Uterus (tissue), 4 donors: Measurements from ENCODE around the gene PFKFB2. TPM values are rescaled to one million over a fixed set of nuclear protein-coding genes. Genes with fewer than 3 reads are reported as not detected.

Experiments used
- DNase-seq, 2 donors: peaks; one replicate each; pipeline ENCODE4 v3.0.0-alpha.2; 2019 to 2020
- H3K27ac ChIP-seq, 2 donors: fragments of 200-600 bp; sonication (generic); 1 replicate in 1 of 2; 2 replicates in 1 of 2; pipeline ENCODE4 v1.5.1; 2016 to 2018
- H3K27me3 ChIP-seq, 2 donors: fragments of 200-600 bp; sonication (generic); one replicate each; pipeline ENCODE4 v1.5.1; 2018 to 2019; ENCODE audit warnings: control low read depth in 1 of 2
- H3K36me3 ChIP-seq, 2 donors: fragments of 200-600 bp; sonication (generic); one replicate each; pipeline ENCODE4 v1.5.1; 2019; ENCODE audit warnings: control low read depth in 1 of 2
- H3K4me1 ChIP-seq, 2 donors: fragments of 200-600 bp; sonication (generic); one replicate each; pipeline ENCODE4 v1.5.1; 2018 to 2019; ENCODE audit warnings: control low read depth in 1 of 2
- H3K4me3 ChIP-seq, 2 donors: fragments of 200-600 bp; sonication (generic); 1 replicate in 1 of 2; 2 replicates in 1 of 2; pipeline ENCODE4 v1.5.1; 2018 to 2019; ENCODE audit warnings: mild to moderate bottlenecking in 1 of 2
- H3K9me3 ChIP-seq, 2 donors: fragments of 200-600 bp; sonication (generic); one replicate each; pipeline ENCODE4 v1.5.1; 2019; ENCODE audit warnings: control low read depth in 1 of 2
- POLR2A ChIP-seq, 2 donors: fragments of 450-650 bp; IDR thresholded peaks; one replicate each; pipeline ENCODE4 v1.6.1; 2016; ENCODE audit warnings: antibody characterized with exemption in 2 of 2, mild to moderate bottlenecking in 1 of 2, moderate library complexity in 1 of 2
- intact Hi-C: fragments of 100-400 bp; cut with DNase I; formaldehyde crosslinking; loops from one replicate; pipeline ENCODE4 v1.15.1; 2023; ENCODE audit warnings: low total_unique reads
- total RNA-seq, 4 donors: library from RNA; depleted of rRNA in 3 of 4; stranded (reverse); fragments of >200 nt in 3 of 4; gene quantifications; one replicate each; pipeline versions ENCODE4 v1.1.0 to v1.2.4, GENCODE V29; 2014 to 2023
- TF ChIP-seq, protein P1 (sequence below), 4 experiments: fragments of 200-600 bp in 2 of 4; fragments of 450-650 bp in 2 of 4; sonication (generic) in 2 of 4; IDR thresholded peaks; one replicate each; pipeline ENCODE4 v1.5.1; 2016 to 2019; ENCODE audit warnings: antibody characterized with exemption in 4 of 4, mild to moderate bottlenecking in 2 of 4, moderate library complexity in 1 of 4
- donor health status: DM: yes; HTN: yes; CAD: no.

The PFKFB2 gene
- total RNA-seq, 4 donors from 2014 or later: 0.51 to 10.7 (median 2.9) TPM

DNA sequence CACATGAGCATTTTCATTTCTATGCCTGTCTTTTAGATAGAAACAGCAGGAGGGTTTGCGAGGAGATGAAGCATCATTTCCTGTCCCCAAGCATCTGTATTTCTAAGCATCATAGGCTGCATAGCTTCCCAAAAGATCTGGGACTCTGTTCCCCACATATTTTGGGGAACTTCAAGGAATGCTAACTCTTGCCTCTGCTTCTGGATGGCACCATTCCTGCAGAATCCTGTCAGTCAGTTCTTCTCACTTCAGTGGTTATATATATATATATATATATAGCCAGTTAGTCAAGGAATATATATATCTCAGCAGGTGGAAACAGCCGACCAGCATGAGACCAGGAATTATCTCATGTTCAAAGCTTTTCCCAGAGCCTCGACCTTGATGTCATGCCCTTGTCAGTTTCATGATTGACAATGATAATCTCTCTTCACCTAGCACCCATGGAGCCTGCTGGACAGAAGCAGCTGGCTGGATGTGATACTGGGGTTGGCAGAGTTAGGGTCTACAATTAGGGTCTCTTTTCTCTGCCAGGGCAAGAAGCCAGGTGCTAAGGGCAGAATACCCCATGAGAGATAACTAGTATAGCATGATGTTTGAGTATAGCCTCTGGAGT is 2.4 kb downstream of the PFKFB2 start:
- Histone ChIP-seq H3K9me3 (no peaks in the 10 kb centered on the region), H3K27ac (no peak overlapping the region), H3K36me3 (no peaks in the 10 kb centered on the region), H3K4me3 (no peak overlapping the region), H3K27me3 (no peaks in the 10 kb centered on the region), H3K4me1 (no peaks in the 10 kb centered on the region)
- no peak for TF ChIP-seq POLR2A (IDR thresholded peaks at IDR 0.05)
- TF ChIP-seq, protein P1, sequence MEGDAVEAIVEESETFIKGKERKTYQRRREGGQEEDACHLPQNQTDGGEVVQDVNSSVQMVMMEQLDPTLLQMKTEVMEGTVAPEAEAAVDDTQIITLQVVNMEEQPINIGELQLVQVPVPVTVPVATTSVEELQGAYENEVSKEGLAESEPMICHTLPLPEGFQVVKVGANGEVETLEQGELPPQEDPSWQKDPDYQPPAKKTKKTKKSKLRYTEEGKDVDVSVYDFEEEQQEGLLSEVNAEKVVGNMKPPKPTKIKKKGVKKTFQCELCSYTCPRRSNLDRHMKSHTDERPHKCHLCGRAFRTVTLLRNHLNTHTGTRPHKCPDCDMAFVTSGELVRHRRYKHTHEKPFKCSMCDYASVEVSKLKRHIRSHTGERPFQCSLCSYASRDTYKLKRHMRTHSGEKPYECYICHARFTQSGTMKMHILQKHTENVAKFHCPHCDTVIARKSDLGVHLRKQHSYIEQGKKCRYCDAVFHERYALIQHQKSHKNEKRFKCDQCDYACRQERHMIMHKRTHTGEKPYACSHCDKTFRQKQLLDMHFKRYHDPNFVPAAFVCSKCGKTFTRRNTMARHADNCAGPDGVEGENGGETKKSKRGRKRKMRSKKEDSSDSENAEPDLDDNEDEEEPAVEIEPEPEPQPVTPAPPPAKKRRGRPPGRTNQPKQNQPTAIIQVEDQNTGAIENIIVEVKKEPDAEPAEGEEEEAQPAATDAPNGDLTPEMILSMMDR (IDR thresholded peaks at IDR 0.05): no peak
- intact Hi-C loops: no loop called here
- DNase-seq: no peak

DNA sequence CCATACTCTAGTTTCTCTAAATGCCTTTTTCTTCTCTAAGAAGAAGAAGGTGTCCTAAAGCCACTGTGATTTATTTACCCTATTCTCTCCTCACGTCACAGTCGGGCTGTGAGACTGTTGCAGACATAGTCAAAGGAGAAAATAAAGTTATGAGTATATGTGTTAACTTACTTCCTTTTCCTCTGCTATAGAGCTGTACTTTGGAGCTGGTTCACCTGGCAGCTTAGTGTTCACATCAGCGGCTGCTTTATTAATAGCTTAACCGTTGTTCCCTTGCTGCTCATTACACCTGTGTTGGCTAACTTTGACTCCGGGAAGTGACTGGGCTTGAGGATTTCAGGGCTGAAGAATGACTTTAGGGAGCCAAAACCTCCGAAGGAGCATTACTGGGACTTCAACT is 3.6 kb downstream of the PFKFB2 start:
- no peaks in the 10 kb centered on the region for H3K4me1 ChIP-seq
- no peak overlapping the region for H3K4me3 ChIP-seq
- H3K9me3 ChIP-seq: no peaks in the 10 kb centered on the region
- no peak overlapping the region for H3K27ac ChIP-seq
- DNase-seq: no peak
- H3K27me3 ChIP-seq: no peaks in the 10 kb centered on the region
- H3K36me3 ChIP-seq: no peaks in the 10 kb centered on the region
- intact Hi-C loops: no loop called here
- TF ChIP-seq, protein P1 (IDR thresholded peaks at IDR 0.05): no peak
- no peak for TF ChIP-seq POLR2A (IDR thresholded peaks at IDR 0.05)

DNA sequence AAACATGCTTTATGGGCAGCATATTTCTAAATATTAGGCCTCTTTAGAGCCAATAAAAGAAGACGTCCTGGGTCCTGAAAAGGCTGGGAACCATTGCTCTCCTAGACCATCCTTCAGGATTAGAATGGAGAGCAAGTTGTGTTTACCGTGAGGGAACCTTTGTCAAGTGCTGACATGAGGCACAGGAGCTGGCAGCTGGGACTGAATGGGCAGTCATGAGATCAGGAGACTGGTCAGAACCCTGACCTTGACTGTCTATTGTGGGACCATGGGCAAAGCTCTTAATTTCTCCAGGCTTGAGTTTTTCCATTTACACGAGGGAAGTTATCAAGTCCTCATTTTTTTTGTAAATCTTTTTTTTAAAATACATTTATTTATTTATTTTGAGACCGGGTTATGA is 5.2 kb downstream of the PFKFB2 start:
- TF ChIP-seq, protein P1 (IDR thresholded peaks at IDR 0.05): no peak
- no peak for TF ChIP-seq POLR2A (IDR thresholded peaks at IDR 0.05)
- Histone ChIP-seq H3K27ac (no peak overlapping the region), H3K4me3 (no peak overlapping the region), H3K9me3 (no peaks in the 10 kb centered on the region), H3K36me3 (no peaks in the 10 kb centered on the region), H3K4me1 (no peaks in the 10 kb centered on the region), H3K27me3 (no peaks in the 10 kb centered on the region)
- DNase-seq: no peak
- intact Hi-C loops: no loop called here

DNA sequence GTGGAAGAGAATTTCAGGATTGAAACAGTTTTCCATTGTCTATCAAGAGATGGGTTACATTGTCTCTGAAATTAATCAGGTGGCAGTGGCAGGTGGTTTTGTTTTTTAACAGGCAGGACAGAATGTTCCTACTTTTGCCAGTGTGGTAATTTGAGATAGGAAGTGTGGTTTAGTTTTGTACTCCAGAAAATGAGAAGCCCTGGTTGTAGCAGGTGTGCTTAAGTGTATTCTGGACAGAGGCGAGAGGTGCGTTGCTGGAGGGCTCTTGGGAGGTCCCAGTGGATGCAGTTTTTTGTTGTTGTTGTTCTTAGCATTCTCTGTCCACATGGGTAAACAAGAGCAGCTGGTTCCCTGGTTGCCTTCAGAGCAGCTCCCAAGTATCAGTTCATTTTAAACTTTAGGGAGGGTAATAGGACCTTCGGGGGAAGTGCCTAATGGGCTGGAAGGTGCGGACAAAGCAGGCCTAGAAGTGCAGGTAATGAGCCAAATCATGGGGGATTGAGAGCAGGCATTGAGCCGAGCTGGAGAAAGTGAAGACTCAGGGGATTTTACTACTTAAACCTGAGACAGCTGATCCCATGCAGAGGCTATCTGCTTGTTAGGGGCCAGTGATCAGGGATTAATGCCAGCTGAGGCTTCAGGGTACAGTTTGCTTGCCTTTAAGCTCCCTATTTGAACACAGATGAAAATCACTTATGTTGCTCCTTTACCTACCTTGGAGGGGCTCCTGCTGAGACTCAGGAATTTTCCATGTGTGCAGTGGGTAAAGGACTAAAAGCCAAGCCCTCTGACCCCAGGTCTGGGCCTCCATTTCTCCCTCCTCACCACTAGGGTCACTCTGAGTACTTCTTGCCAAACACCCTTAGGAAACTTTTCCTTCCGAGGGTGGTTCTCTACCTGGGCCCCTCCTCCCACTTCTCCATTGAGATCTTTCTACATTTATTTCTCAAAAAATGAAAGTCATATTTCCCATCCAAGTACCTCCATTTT is 6.1 kb downstream of the PFKFB2 start:
- Histone ChIP-seq H3K4me3 (no peak overlapping the region), H3K27ac (no peak overlapping the region), H3K9me3 (no peaks in the 10 kb centered on the region), H3K27me3 (no peaks in the 10 kb centered on the region), H3K36me3 (no peaks in the 10 kb centered on the region), H3K4me1 (no peaks in the 10 kb centered on the region)
- no peak for DNase-seq
- no peak for TF ChIP-seq POLR2A (IDR thresholded peaks at IDR 0.05)
- TF ChIP-seq, protein P1 (IDR thresholded peaks at IDR 0.05): no peak
- intact Hi-C loops: no loop called here

DNA sequence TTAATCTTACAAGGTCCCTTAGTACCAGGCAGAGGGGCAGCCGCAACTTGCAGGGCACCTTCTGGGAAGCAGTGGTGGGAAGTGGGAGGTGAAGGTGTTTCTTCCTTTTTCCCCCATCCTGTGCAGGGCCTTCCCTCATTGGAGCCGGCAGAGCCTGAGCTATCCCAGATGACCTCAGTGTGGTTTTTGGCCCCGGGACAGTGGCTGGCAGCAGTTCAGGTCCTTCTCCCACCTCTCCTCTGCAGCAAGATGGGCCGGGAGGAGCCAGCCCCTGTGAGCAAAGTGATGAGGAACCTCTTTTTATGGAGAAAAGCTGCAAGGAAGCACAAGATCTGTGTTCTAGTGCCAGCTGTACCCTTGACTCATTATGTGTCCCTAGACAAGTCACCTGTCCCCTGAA is 6.8 kb downstream of the PFKFB2 start:
- H3K4me3 ChIP-seq: no peak overlapping the region
- no peaks in the 10 kb centered on the region for H3K27me3 ChIP-seq
- H3K36me3 ChIP-seq: no peaks in the 10 kb centered on the region
- no peak for DNase-seq
- no peaks in the 10 kb centered on the region for H3K9me3 ChIP-seq
- no peaks in the 10 kb centered on the region for H3K4me1 ChIP-seq
- no peak for TF ChIP-seq POLR2A (IDR thresholded peaks at IDR 0.05)
- TF ChIP-seq, protein P1 (IDR thresholded peaks at IDR 0.05): no peak
- H3K27ac ChIP-seq: no peak overlapping the region
- intact Hi-C loops: no loop called here
